HEK293 (cell line): ENCODE results near the gene ZNF451.

Source experiments
- BCL11A ChIP-seq: fragments of 450-650 bp; formaldehyde crosslinking; IDR thresholded peaks from 2 replicates; pipeline ENCODE4 v1.5.1; 2016; ENCODE audit warnings: low read depth, missing biosample characterization, missing genetic modification characterization
- HOXD13 ChIP-seq: sonication (generic); formaldehyde crosslinking; IDR thresholded peaks from 2 replicates; pipeline ENCODE4 v1.8.0; 2022; ENCODE audit warnings: missing genetic modification reagents, borderline replicate concordance
- MEIS1 ChIP-seq: sonication (generic); formaldehyde crosslinking; IDR thresholded peaks from 2 replicates; pipeline ENCODE4 v1.8.1; 2022; ENCODE audit warnings: missing genetic modification reagents, mild to moderate bottlenecking, borderline replicate concordance
- SETDB1 ChIP-seq: IDR thresholded peaks from one replicate; pipeline ENCODE4 v1.6.1; 2017; ENCODE audit warnings: mild to moderate bottlenecking, low read length, moderate library complexity, mixed read lengths; ENCODE audit not compliant: insufficient read length
- YY2 ChIP-seq: fragments of 450-650 bp; formaldehyde crosslinking; IDR thresholded peaks from 2 replicates; pipeline ENCODE4 v1.5.1; 2016; ENCODE audit warnings: missing biosample characterization, missing genetic modification characterization
- ZNF10 ChIP-seq: fragments of 450-650 bp; formaldehyde crosslinking; IDR thresholded peaks from 2 replicates; pipeline ENCODE4 v1.5.1; 2017; ENCODE audit warnings: missing biosample characterization, missing genetic modification characterization
- ZNF184 ChIP-seq: fragments of 450-650 bp; IDR thresholded peaks from 2 replicates; pipeline ENCODE4 v1.5.1; 2018; ENCODE audit warnings: missing biosample characterization, mild to moderate bottlenecking, missing genetic modification characterization
- ZNF292 ChIP-seq: fragments of 450-650 bp; formaldehyde crosslinking; IDR thresholded peaks from 2 replicates; pipeline ENCODE4 v1.5.1; 2016; ENCODE audit warnings: low read depth, missing biosample characterization, missing genetic modification characterization, borderline replicate concordance
- ZNF391 ChIP-seq: fragments of 450-650 bp; formaldehyde crosslinking; IDR thresholded peaks from 2 replicates; pipeline ENCODE4 v1.5.1; 2016; ENCODE audit warnings: low read depth, missing biosample characterization, missing genetic modification characterization, borderline replicate concordance
- ZNF548 ChIP-seq: fragments of 450-650 bp; formaldehyde crosslinking; IDR thresholded peaks from 2 replicates; pipeline ENCODE4 v1.5.1; 2016; ENCODE audit warnings: missing biosample characterization, missing genetic modification characterization
- ZNF626 ChIP-seq: fragments of 450-650 bp; sonication (Bioruptor Pico); formaldehyde crosslinking; IDR thresholded peaks from 2 replicates; pipeline ENCODE4 v1.5.1; 2018; ENCODE audit warnings: missing biosample characterization, missing genetic modification characterization, inconsistent platforms
- ZNF701 ChIP-seq: fragments of 450-650 bp; formaldehyde crosslinking; IDR thresholded peaks from 2 replicates; pipeline ENCODE4 v1.5.1; 2016; ENCODE audit warnings: missing biosample characterization, missing genetic modification characterization
- ZNF768 ChIP-seq: fragments of 450-650 bp; formaldehyde crosslinking; IDR thresholded peaks from 2 replicates; pipeline ENCODE4 v1.5.1; 2018; ENCODE audit warnings: missing biosample characterization, mild to moderate bottlenecking, missing genetic modification characterization
- TF ChIP-seq, protein P1 (sequence below): fragments of 450-650 bp; formaldehyde crosslinking; IDR thresholded peaks from 2 replicates; pipeline ENCODE4 v1.5.1; 2016; ENCODE audit warnings: missing biosample characterization, missing genetic modification characterization

GRCh38 chr6:57162028-57162427, 72.0 kb downstream of the ZNF451 start:
- TF ChIP-seq, protein P1, sequence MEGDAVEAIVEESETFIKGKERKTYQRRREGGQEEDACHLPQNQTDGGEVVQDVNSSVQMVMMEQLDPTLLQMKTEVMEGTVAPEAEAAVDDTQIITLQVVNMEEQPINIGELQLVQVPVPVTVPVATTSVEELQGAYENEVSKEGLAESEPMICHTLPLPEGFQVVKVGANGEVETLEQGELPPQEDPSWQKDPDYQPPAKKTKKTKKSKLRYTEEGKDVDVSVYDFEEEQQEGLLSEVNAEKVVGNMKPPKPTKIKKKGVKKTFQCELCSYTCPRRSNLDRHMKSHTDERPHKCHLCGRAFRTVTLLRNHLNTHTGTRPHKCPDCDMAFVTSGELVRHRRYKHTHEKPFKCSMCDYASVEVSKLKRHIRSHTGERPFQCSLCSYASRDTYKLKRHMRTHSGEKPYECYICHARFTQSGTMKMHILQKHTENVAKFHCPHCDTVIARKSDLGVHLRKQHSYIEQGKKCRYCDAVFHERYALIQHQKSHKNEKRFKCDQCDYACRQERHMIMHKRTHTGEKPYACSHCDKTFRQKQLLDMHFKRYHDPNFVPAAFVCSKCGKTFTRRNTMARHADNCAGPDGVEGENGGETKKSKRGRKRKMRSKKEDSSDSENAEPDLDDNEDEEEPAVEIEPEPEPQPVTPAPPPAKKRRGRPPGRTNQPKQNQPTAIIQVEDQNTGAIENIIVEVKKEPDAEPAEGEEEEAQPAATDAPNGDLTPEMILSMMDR (tag by site-specific recombination): no peak
- TF ChIP-seq ZNF292 (no peak), ZNF548 (no peak), ZNF626 (tag by site-specific recombination) (no peak), ZNF768 (tag by site-specific recombination) (no peak), BCL11A (no peak), HOXD13 (CRISPR knock-in tag) (no peak), SETDB1 (no peak), ZNF10 (tag by site-specific recombination) (no peak), YY2 (tag by site-specific recombination) (no peak), MEIS1 (CRISPR knock-in tag) (no peak), ZNF391 (tag by site-specific recombination) (no peak), ZNF701 (tag by site-specific recombination) (no peak), ZNF184 (no peak)
